ENCODE measurements around the gene HERPUD1.
A peak's percentile ranks its signal among the peaks of the same experiment; 100 is the strongest.
"Not testable (repeated sequence)": the region's sequence is repeated elsewhere in the genome, so short reads cannot be mapped to it uniquely, and the experiment has no call there.

HERPUD1 gene

DNA sequence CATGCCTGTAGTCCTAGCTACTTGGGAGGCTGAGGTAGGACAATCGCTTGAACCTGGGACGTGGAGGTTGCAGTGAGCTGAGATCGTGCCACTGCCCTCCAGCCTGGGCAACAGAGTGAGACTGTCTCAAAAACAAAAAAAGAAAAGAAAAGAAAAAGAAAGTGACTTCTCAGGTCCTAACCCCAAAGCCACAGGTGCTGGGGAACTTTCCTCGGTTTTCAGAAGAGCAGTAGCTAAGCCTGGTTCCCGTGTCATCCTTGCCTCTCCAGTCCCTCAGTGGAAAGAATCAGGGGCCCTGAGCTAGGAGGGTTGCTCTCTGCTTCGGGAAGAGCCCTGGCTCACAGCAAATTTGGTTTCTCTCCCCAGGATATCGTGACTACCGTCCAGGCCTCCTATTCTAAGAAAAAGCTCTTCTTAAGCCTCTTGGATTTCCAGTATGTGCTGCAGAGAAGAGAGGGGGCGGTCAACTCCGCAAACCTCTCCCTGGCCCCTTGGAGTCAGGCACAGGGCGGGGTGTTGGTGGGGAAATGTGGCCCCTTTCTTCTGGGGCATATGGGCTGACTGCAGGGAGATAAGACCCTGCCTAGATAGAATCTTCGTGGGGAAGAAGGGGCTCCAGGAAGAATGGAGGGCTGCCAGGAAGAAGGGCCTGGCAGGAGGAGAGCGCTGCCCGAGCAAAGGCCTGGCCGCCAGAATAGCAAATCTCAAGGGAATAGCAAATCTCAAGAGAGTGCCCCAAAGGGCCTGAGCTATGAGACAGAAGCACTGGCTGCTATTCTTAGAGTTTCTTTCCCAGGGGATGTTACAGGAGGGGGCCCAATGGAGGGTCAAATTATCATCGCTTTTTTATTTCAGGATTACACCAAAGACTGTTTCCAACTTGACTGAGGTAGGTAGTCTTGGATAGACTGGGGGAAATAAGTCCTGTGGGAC, 49.1 kb downstream of the HERPUD1 start:
- DNase-seq (ENCODE audit: low spot score) = no peak

DNA sequence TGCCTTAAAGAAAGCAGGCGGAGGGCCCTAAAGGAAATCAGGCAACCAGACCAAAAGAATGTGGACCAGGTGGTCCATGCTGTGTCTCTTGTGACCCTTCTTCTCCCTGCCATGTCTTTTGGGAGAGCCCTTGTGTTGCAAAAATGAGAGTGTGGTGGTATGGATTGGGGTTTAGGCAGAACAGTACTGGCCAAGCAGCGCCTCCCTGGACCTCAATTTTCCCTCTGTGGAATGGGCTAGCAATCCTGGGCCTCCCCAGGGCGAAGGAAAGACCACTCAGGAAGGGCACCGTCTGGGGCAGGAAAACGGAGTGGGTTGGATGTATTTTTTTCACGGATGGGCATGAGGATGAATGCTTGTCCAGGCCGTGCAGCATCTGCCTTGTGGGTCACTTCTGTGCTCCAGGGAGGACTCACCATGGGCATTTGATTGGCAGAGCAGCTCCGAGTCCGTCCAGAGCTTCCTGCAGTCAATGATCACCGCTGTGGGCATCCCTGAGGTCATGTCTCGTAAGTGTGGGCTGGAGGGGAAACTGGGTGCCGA, 49.9 kb downstream of the HERPUD1 start:
- DNase-seq (ENCODE audit: low spot score) = no peak

GRCh38 chr16:56982695-56983094, 50.8 kb downstream of the HERPUD1 start:
- DNase-seq (ENCODE audit: low spot score) = no peak

- no peak for DNase-seq (ENCODE audit: low spot score)
These were observed 51.3 kb downstream of the HERPUD1 start for GRCh38 chr16:56983211-56983751.

DNA sequence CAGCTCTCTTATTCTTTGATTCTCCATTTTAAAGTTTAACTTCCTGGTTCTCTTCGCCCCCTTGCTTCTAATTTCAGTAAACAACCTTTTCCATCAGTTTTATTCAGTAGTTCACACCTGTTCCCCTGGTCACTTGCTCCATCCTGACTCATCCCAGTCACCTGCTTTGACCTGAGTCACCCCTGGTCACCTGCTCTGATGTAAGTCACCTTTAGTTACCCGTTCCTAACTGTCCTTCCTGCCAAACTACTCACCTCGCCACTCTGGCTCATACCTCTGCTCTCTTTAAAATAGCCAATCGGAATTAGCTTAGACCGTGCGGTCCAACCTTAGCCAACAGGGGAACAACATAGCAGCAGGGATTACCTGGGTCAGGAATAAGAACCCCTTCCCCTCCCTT, 52.7 kb downstream of the HERPUD1 start:
- no peak for DNase-seq (ENCODE audit: low spot score)

DNA sequence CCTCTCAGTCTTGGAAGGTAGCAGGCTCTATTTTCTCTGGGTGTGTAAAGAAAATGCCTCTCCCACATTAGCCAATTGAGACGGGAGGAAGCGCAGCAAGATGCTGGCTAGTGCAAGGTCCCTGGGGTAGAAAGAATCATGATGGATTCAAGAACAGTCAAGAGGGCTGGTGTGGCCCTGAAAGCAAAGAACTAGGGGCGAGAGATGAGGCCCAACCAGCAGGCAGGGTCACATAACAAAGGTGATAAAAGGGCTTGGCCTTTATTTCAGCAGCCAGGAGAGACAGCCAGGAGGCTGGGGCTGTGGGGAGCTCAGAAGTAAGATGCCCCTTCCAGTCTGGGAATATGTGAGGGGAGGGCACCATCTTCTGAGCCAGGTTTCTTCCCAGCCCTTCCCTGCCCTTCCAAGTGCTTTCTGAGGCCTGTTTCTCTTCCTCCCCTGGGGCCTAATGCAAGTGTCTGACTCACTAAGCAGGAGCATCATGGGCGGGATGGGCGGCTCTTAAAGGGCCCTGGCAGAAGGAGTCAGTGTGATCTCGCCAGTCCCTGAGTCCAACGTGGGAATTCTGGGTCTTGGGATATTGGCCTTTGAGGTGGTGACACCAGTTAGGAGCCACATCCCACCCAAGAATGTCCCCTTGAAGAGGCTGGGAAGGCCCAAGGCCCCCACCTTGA, 53.5 kb downstream of the HERPUD1 start:
- peak; percentile 92 for DNase-seq (ENCODE audit: low spot score)

DNA sequence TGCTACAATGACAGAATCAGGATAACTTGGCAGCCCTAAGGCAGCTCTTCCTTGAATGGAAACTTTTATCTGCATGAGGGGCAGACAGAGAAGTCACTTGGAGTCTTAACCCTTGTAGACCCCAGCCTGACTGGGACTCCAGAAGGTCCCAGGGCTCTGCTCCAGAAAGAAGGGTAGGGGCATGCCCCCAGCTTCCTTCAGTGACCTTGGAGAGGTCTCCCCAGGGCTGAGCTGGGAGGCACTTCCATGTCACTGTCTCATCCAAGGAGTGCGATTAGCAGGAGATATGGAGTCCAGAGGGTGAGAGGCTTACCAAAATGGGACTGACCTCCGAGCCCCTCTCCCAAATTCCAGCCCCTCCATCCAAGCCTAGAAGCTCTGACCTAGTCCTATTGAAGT, 54.0 kb downstream of the HERPUD1 start:
- no peak for DNase-seq (ENCODE audit: low spot score)

DNA sequence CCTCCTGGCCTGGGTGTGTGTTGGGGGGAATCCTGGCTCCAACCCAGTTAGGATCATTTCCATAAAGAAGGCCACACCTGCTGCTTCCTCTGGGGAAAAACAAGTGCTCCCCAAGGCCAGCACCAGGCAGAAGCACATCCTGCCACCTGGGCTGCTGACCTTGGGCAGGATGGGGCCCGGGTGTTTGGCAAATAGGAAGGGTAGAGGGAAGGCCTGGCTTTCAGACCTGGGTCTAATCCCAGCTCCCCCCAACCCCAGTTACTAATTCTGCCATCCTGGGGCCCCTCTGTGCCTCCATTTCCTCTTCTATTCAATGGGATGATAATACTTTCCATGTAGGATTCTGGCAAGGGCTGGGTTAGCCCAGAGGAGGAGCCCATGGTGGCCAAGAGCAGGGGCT, 54.4 kb downstream of the HERPUD1 start:
- no peak for DNase-seq (ENCODE audit: low spot score)

DNA sequence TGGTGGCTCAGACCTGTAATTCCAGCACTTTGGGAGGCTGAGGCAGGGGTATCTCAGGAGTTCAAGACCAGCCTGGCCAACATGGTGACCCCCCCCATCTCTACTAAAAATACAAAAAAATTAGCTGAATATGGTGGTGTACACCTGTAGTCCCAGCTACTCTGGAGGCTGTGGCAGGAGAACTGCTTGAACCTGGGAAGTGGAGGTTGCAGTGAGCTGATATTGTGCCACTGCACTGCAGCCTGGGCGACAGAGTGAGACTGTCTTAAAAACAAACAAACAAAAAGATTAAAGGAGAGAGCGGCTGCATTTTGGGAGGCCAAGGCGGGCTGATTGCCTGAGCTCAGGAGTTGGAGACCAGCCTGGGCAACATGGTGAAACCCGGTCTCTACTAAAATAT, 55.0 kb downstream of the HERPUD1 start:
- not testable (repeated sequence) for DNase-seq (ENCODE audit: low spot score)

GRCh38 chr16:56987692-56988091, 55.8 kb downstream of the HERPUD1 start:
- no peak for DNase-seq (ENCODE audit: low spot score)

DNA sequence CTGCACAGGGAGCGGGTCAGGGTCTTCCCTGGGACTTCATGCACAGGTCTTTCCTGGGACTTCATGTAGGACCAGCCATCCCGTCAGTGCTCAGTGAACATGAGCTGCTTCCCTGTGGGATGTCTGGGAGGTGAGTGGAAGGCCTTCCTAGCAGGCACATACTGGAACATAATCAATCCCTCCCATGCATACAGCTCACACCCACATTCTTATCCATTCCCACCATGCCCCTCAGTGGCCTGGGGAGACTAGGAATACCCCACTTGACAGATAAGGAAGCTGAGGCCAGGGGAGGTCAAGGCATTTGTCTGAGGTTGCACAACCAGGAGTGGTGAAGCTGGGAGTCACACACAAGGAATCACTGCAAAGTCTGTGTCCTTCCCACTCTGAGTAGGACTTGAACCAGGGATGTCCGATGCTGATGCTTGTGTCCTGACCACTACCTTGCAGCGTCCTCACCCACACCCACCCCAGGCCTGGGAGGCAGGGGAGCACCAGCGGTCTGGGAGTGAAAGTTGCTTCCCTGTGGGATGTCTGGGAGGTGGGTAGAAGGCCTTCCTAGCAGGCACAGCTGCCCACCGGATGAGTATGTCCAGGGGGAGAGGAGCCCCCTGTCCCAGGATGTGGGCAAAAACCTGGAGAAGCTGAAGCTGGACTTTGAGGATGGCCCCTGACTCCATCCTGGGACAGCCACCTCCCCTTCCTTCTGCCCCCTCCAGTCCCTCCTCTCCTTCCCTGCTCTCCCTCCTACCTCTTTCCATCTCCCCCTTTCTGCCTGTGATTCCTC, 56.4 kb downstream of the HERPUD1 start:
- peak; percentile 61 for DNase-seq (ENCODE audit: low spot score)

GRCh38 chr16:56988948-56989945, 57.3 kb downstream of the HERPUD1 start, which contains the start of gene NLRC5:
NLRC5 (plus strand) TSS chr16:56989557; CDS start chr16:57020713, 31,156 bp downstream.
- DNase-seq (ENCODE audit: low spot score) = peak; percentile 92

GRCh38 chr16:56989988-56990387, 58.0 kb downstream of the HERPUD1 start:
- DNase-seq (ENCODE audit: low spot score) = no peak

DNA sequence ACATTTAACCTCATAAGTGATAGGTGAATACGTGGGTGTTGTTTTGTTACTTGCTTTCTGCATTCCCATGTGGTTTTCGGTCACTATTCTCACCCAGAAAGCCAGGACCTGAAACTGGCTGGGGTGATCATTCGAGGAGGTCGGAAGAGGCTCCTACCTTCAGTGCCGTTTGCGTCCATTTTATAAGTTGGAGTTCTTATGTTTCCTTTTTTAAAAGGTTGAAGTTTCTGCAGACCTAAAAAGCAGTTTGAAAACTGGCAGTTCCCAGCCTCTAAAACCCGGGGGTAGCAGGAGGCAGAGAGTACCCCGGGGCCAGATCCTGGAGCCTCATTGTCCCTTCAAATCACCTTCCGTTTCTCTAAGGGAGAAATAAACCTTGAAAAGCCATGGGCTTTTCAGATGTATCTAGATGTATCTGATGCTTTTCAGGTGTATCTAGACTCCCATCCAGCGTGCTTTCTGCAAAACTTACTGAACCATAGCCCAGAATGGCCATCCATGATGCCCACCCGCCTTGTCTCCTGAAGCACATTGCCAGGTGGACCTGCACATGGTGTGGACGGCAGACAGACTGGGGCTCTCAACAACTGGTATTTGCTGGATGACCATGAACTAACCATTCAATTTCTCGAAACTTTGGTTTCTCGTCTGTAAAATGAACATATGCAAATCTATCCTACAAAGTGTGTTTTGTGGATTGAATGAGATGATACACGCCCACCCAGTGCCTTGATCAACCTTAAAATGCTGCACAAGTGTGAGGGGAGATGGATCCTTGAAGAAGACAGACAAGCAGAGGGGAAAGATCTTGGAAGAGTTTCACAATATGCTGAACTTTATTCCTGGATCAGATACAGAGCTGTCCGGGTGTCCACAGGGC, 58.7 kb downstream of the HERPUD1 start:
- no peak for DNase-seq (ENCODE audit: low spot score)

DNA sequence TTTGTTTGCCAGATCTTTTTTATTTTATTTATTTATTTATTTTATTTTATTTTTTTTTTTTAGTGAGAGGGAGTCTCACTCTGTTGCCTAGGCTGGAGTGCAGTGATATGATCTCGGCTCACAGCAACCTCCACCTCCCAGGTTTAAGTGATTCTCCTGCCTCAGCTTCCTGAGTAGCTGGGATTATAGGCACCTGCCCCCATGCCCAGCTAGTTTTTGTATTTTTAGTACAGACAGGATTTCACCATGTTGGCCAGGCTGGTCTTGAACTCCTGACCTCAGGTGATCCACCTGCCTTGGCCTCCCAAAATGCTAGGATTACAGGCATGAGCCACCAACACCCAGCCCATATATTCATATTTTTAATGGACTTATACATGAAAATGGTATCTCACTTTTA, 60.5 kb downstream of the HERPUD1 start:
- DNase-seq (ENCODE audit: low spot score) = not testable (repeated sequence)

GRCh38 chr16:56993204-56993603, 61.3 kb downstream of the HERPUD1 start:
- no peak for DNase-seq (ENCODE audit: low spot score)

DNA sequence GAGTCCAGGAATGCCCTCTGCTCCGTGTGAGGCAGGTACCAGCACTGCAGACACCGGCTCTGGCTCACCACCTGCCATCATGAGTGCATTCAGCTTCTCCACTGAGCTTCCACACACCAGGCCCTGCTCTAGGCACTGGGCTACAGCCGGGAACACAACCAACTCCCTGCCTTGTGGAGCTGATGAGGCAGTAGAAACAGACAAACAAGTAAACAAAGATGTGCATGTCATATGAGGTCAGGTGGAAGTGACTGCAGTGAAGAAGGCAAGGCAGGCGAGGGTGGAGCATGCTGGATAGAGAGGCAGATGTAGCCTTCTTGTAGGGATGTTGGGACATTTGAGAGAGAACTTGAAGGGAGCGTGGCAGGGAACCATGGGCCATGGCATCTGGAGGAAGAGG, 62.4 kb downstream of the HERPUD1 start:
- DNase-seq (ENCODE audit: low spot score) = no peak

Measured in hepatic stellate cell (primary cell).